Karpas-422 (cell line): ENCODE data around the gene CILP. TPM values are rescaled to one million over a fixed set of nuclear protein-coding genes. Genes with fewer than 3 reads are reported as not detected.
"Not testable (repeated sequence)": the region's sequence is repeated elsewhere in the genome, so short reads cannot be mapped to it uniquely, and the experiment has no call there.

Experiments
- DNase-seq: peaks from one replicate; pipeline ENCODE4 v3.0.0-alpha.2; 2015
- H2AFZ ChIP-seq: fragments of 200-600 bp; sonication (generic); 2 replicates; pipeline ENCODE4 v1.6.1; 2014; ENCODE audit warnings: antibody characterized with exemption, low read length, mixed read lengths
- H3K27ac ChIP-seq: fragments of 200-600 bp; sonication (generic); 2 replicates; pipeline ENCODE4 v1.5.1; 2014; ENCODE audit warnings: mild to moderate bottlenecking, low read length, moderate library complexity
- H3K27me3 ChIP-seq: fragments of 200-600 bp; sonication (generic); 2 replicates; pipeline ENCODE4 v1.6.1; 2014; ENCODE audit warnings: low read length, mixed read lengths
- H3K36me3 ChIP-seq: fragments of 200-600 bp; sonication (generic); 2 replicates; pipeline ENCODE4 v1.6.1; 2014; ENCODE audit warnings: low read length, mixed read lengths; ENCODE audit not compliant: insufficient read depth
- H3K4me1 ChIP-seq: fragments of 200-600 bp; sonication (generic); 2 replicates; pipeline ENCODE4 v1.6.1; 2014; ENCODE audit warnings: mild to moderate bottlenecking, low read length, mixed read lengths
- H3K4me2 ChIP-seq: fragments of 200-600 bp; sonication (generic); 2 replicates; pipeline ENCODE4 v1.6.1; 2014; ENCODE audit warnings: low read length, low read depth, mild to moderate bottlenecking; ENCODE audit not compliant: poor library complexity, severe bottlenecking
- H3K4me3 ChIP-seq: fragments of 200-600 bp; sonication (generic); 2 replicates; pipeline ENCODE4 v1.5.1; 2014; ENCODE audit warnings: mild to moderate bottlenecking, antibody characterized with exemption, low read length, mixed read lengths
- H3K79me2 ChIP-seq: fragments of 200-600 bp; sonication (generic); 2 replicates; pipeline ENCODE4 v1.6.1; 2014; ENCODE audit warnings: mild to moderate bottlenecking, low read length, mixed read lengths
- H3K9ac ChIP-seq: fragments of 200-600 bp; sonication (generic); 2 replicates; pipeline ENCODE4 v1.6.0; 2014; ENCODE audit warnings: low read length
- H3K9me2 ChIP-seq: fragments of 200-600 bp; sonication (generic), shearing (Covaris generic); replicated peaks from 2 replicates; pipeline ENCODE4 v1.6.0; 2014; ENCODE audit warnings: mild to moderate bottlenecking, low read length, moderate library complexity; ENCODE audit not compliant: insufficient read depth
- H3K9me3 ChIP-seq: fragments of 300-700, 200-600 bp; sonication (generic); 2 replicates; pipeline ENCODE4 v1.6.1; 2014; ENCODE audit warnings: low read length, mixed read lengths
- H4K20me1 ChIP-seq: fragments of 200-600 bp; sonication (generic); 2 replicates; pipeline ENCODE4 v1.6.1; 2014; ENCODE audit warnings: mild to moderate bottlenecking, antibody characterized with exemption, low read length, low read depth; ENCODE audit not compliant: insufficient read depth
- total RNA-seq: library from RNA; depleted of rRNA; stranded (reverse); fragments of >200 nt; shearing (Covaris generic); gene quantifications from 2 replicates; pipeline ENCODE4 v1.2.3, GENCODE V29; 2014; ENCODE audit warnings: low replicate concordance

CILP gene
- total RNA-seq, 1 experiment from 2014 or later = not detected

DNA sequence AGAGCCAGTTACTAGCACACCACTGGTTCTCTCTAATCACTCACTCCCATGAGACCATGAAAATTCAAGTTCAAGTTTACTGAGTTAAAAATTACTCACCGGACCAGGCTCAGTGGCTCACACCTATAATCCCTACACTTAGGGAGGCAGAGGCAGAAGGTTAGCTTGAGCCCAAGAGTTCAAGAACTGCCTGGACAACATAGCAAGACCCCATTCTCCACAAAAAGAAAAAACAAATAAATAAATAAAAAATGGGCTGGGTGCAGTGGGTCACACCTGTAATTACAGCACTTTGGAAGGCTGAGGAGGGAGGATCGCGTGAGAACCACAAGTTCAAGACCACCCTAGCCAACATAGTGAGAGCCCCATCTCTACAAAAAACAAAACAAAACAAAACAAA is 21.2 kb upstream of the CILP start:
- no peak overlapping the region for H3K9ac ChIP-seq
- no peaks in the 10 kb centered on the region for H4K20me1 ChIP-seq
- DNase-seq = no peak
- H3K9me2 ChIP-seq = no peaks in the 10 kb centered on the region
- no peaks in the 10 kb centered on the region for H3K27me3 ChIP-seq
- no peaks in the 10 kb centered on the region for H3K79me2 ChIP-seq
- H3K4me3 ChIP-seq = no peak overlapping the region
- no peak overlapping the region for H3K4me2 ChIP-seq
- no peak overlapping the region for H2AFZ ChIP-seq
- no peaks in the 10 kb centered on the region for H3K36me3 ChIP-seq
- no peak overlapping the region for H3K27ac ChIP-seq
- H3K4me1 ChIP-seq = no peaks in the 10 kb centered on the region
- no peaks in the 10 kb centered on the region for H3K9me3 ChIP-seq

DNA sequence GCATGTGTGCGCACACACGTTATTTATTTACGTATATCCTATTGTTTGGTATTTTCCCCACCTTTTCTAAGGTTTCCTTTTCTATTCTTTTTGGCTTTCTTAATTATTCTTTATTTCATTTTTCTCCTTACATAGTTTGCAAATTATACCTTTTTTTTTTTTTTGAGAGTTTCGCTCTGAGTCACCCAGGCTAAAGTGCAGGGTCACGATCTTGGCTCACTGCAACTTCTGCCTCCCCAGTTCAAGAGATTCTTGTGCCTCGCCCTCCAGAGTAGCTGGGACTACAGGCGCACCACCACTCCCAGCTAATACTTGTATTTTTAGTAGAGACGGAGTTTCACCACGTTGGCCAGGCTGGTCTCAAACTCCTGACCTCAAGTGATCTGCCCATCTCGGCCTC is 20.0 kb upstream of the CILP start:
- Histone ChIP-seq H3K9me2 (no peaks in the 10 kb centered on the region), H4K20me1 (no peaks in the 10 kb centered on the region), H3K4me1 (no peaks in the 10 kb centered on the region), H3K9me3 (no peaks in the 10 kb centered on the region), H3K79me2 (no peaks in the 10 kb centered on the region), H3K27me3 (no peaks in the 10 kb centered on the region), H3K4me2 (no peak overlapping the region), H3K4me3 (no peak overlapping the region), H3K9ac (no peak overlapping the region), H3K36me3 (no peaks in the 10 kb centered on the region), H2AFZ (no peak overlapping the region), H3K27ac (no peak overlapping the region)
- DNase-seq = no peak

DNA sequence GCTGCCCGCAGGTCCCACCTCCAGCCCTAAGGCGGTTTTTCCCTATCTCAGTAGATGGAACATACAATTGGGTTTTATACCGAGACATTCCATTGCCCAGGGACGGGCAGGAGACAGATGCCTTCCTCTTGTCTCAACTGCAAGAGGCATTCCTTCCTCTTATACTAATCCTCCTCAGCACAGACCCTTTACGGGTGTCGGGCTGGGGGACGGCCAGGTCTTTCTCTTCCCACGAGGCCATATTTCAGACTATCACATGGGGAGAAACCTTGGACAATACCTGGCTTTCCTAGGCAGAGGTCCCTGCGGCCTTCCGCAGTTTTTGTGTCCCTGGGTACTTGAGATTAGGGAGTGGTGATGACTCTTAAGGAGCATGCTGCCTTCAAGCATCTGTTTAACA is 15.6 kb upstream of the CILP start:
- H3K36me3 ChIP-seq, DNase-seq, H3K9me3 ChIP-seq, H3K27ac ChIP-seq, H4K20me1 ChIP-seq, H3K4me2 ChIP-seq, H3K4me3 ChIP-seq, H2AFZ ChIP-seq, H3K9ac ChIP-seq, H3K79me2 ChIP-seq, H3K4me1 ChIP-seq, H3K27me3 ChIP-seq, H3K9me2 ChIP-seq: not testable (repeated sequence)

DNA sequence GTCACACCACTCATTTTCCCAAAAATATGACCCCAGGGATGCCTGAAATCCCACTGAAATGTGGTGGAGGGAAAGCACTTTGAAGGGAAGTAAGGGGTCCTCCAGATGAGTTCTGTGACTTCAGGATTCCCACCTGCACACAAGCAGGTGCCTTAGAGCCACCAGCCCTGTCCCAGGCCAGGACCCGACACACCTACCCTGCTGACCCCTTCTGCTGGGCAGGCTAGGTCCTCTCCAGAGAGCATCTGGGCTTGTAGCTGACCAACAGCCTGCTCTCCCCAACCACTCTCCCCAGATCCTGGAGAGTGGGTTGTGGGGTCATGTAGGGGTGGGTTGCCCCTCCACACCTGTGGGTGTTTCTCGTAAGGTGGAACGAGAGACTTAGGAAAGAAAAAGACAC is 14.9 kb upstream of the CILP start:
- Histone ChIP-seq H3K9me2 (no peaks in the 10 kb centered on the region), H3K9ac (no peak overlapping the region), H3K4me1 (no peaks in the 10 kb centered on the region), H3K79me2 (no peaks in the 10 kb centered on the region), H3K4me2 (no peak overlapping the region), H3K27me3 (no peaks in the 10 kb centered on the region), H3K9me3 (no peaks in the 10 kb centered on the region), H3K27ac (no peak overlapping the region), H3K36me3 (no peaks in the 10 kb centered on the region), H3K4me3 (no peak overlapping the region), H4K20me1 (no peaks in the 10 kb centered on the region), H2AFZ (no peak overlapping the region)
- DNase-seq = no peak

DNA sequence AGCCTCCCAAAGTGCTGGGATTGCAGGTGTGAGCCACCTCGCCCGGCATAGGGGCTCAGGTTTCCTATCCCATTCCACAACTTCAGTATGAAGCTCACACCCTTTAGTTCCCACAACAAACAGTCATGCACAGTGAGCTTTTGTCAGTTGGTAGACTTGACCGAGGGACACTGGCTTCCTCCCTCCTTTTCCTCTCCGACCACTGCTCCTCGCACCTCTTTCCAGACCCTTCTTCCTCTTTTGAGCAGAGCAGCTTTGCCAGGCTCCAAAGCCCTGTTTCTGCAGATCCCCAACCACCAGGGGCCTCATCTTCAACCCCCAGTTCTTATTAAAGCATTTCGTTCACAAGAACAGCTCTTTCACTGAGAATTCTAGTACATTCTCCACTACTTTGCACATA is 12.7 kb upstream of the CILP start:
- Histone ChIP-seq H3K9me2 (no peaks in the 10 kb centered on the region), H3K4me3 (no peak overlapping the region), H3K4me2 (no peak overlapping the region), H3K4me1 (no peaks in the 10 kb centered on the region), H3K79me2 (no peaks in the 10 kb centered on the region), H3K27me3 (no peaks in the 10 kb centered on the region), H3K36me3 (no peaks in the 10 kb centered on the region), H3K27ac (no peak overlapping the region), H3K9ac (no peak overlapping the region), H3K9me3 (no peaks in the 10 kb centered on the region), H2AFZ (no peak overlapping the region), H4K20me1 (no peaks in the 10 kb centered on the region)
- DNase-seq = no peak

DNA sequence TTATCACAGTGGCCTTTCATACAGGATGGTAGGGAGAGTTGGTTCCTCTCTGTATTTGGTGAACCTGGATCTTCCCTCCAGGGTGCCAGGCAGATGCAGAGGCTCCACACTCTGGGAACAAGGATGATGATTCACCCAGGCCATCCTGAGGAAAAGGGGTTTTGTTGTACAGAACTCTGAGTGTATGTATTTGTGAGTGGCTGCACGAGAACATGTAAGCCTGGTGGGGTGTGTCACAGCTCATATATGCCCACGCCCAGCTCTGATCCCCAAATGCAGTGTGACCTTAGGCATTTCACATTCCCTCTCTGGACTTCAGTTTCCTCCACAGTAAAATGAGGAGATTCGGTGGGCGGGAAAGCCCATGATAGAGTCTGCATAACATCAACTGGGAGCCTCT is 11.6 kb upstream of the CILP start:
- DNase-seq = no peak

DNA sequence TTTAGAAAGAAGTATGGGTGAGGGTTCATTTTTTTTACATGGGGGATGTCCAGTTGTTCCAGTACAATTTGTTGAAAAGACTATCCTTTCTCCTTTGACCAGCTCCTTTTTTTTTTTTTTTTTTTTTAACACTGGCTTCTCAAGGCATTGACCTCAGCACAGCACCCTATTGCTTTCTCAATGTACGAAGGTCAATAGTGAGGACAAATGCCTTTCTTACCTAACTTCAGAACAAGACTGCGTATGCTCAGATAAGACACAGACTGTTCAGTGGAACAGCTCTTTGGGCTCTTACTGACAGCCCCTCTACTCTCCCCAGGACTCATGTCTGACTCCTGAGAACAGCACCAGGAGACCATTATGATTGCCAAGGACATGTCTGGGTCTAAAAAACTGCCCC is 10.4 kb upstream of the CILP start:
- Histone ChIP-seq H2AFZ (no peak overlapping the region), H3K79me2 (no peaks in the 10 kb centered on the region), H3K4me3 (no peak overlapping the region), H3K9ac (no peak overlapping the region), H3K36me3 (no peaks in the 10 kb centered on the region), H3K4me1 (no peaks in the 10 kb centered on the region), H4K20me1 (no peaks in the 10 kb centered on the region), H3K27me3 (no peaks in the 10 kb centered on the region), H3K27ac (no peak overlapping the region), H3K4me2 (no peak overlapping the region), H3K9me2 (no peaks in the 10 kb centered on the region), H3K9me3 (no peaks in the 10 kb centered on the region)
- DNase-seq = no peak

More for the DNA sequence above, 11.6 kb upstream of the CILP start:
- Histone ChIP-seq H4K20me1 (no peaks in the 10 kb centered on the region), H3K4me1 (no peaks in the 10 kb centered on the region), H3K4me3 (no peak overlapping the region), H3K9me3 (no peaks in the 10 kb centered on the region), H3K4me2 (no peak overlapping the region), H3K27ac (no peak overlapping the region), H2AFZ (no peak overlapping the region), H3K9ac (no peak overlapping the region), H3K79me2 (no peaks in the 10 kb centered on the region), H3K9me2 (no peaks in the 10 kb centered on the region), H3K27me3 (no peaks in the 10 kb centered on the region), H3K36me3 (no peaks in the 10 kb centered on the region)

DNA sequence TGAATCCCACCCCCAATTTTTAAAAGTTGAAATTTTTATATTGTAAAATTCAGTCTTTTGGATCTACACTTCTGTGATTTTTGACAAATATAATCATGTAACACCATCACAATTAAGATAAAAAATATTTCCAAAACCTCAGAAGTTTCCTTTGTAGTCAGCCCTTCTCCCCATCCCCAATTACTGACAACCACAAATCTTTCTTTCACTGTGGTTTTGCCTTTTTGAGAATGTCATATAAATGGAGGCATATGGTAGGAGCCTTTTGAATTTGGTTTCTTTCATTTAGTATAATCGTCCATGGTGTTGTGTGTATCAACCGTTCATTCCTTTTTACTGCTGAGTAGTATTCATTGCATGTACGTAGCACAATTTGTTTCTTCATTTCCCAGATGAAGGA is 7.9 kb upstream of the CILP start:
- Histone ChIP-seq H3K27me3 (no peaks in the 10 kb centered on the region), H2AFZ (no peak overlapping the region), H3K79me2 (no peaks in the 10 kb centered on the region), H3K36me3 (no peaks in the 10 kb centered on the region), H3K4me3 (no peak overlapping the region), H3K9ac (no peak overlapping the region), H3K9me2 (no peaks in the 10 kb centered on the region), H3K9me3 (no peaks in the 10 kb centered on the region), H4K20me1 (no peaks in the 10 kb centered on the region), H3K27ac (no peak overlapping the region), H3K4me1 (no peaks in the 10 kb centered on the region), H3K4me2 (no peak overlapping the region)
- no peak for DNase-seq
